Measurements from ENCODE around the gene KLHDC10.

DNA sequence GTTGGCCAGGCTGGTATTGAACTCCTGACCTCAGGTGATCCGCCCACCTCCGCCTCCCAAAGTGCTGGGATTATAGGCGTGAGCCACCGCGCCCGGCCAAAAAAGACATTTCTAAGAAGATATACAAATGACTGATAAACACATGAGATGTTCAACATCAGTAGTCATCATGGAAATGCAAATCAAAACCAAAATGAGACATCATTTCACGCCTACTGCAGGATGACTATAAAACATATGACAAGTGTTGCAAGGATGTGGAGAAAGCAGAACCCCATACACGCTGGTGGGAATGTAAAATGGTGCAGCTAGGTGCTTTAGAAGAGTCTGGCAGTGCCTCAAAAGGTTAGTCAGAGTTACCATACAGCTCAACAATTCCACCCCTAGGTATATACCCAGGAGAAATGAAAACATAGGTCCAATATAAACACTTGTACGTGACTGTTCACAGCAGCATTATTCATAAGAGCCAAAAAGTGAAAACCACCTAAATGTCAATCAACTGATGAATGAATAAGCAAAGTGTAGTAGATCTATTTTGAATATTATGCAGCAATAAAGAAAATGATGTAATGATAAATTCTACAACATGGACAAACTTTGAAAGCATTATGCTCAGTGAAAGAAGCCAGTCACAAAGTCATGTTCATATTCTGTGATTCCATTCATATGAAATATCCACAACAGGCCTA lies 110.4 kb downstream of the KLHDC10 start:
- no peak for TF ChIP-seq CTCF (IDR thresholded peaks at IDR 0.05)
- no peak for TF ChIP-seq POLR2AphosphoS5 (IDR thresholded peaks at IDR 0.05)
- TF ChIP-seq POLR2A (IDR thresholded peaks at IDR 0.05) = no peak
